Right forelimb (tissue), 1 donor: Measurements from ENCODE around the gene DTX1.

Source experiments
- DNase-seq: peaks from one replicate; pipeline ENCODE4 v3.0.0-alpha.2; 2018

The DTX1 gene

DNA sequence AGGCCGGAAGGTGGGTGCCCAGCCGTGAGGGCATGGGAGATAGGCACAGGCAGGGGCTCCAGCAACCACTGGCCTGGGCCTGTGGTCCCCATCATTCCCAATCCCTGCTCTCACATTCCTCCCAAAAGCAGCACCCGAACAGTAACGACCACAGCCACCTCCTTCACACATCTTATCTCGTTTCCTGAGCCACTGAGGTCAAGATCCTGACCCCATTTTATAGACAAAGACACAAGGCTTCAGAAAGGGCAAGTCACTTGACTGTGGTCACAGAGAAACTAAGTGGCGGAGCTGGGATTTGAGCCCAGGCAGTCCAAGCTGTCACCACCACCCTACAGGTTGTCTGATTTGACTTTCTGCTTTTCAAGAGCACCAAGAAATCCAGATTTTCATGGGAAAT lies 38.9 kb downstream of the DTX1 start:
- DNase-seq, result no peak

DNA sequence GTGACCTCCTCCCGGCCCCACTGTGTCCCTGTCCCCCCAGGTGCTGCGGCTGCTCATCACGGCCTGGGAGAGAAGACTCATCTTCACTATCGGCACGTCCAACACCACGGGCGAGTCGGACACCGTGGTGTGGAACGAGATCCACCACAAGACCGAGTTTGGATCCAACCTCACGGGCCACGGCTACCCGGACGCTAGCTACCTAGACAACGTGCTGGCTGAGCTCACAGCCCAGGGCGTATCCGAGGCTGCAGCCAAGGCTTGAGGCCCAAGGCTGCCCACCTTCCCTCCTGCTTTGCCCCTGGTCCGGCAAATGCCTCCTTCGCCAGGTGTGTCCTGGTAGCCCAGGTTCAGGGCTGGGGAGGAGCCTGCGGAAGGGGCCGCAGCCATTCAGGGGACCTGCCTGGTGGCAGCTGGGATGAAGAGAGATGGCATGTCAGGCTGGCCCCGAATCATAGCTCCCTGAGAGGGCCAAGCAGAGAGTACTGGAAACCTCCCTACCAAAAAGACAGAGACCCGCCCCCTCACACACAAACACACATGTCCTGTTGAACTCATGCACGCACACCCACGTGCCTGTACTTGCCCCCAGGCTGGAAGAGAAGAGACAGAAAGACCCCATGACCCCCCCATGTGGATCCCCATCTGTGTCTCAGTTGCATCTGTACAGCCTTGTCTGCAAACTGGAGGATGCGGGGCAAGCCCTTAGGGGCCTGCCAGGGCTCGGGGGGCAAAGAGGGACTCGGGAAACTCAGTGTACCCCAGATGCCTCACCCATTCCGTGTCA lies 40.3 kb downstream of the DTX1 start:
- no peak for DNase-seq

GRCh38 chr12:113097716-113098440 lies 41.3 kb downstream of the DTX1 start:
- no peak for DNase-seq

GRCh38 chr12:113098441-113099028 lies 42.0 kb downstream of the DTX1 start:
- DNase-seq, result peak; percentile 70

GRCh38 chr12:113099364-113099763 lies 42.8 kb downstream of the DTX1 start:
- no peak for DNase-seq

GRCh38 chr12:113099764-113100163 lies 43.2 kb downstream of the DTX1 start:
- no peak for DNase-seq

DNA sequence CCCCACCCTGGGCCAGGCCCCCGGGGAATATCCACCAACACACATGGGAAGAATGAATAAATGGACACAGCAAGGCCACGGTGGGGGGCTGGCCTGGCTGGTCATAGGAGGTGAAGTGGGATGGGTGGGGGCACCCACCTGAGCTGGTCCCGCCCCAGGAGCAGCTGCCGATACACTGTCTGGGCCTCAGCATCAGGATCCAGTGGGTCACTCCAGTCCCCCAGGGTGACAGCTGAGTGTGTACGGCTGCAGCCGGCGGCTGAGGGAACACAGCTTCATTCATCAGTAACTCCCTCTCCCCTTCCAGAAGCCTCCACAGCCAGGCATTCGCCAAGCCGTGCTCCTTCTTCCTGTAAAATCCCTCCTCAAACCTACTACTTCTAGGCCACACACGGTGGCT lies 45.2 kb downstream of the DTX1 start:
- no peak for DNase-seq

GRCh38 chr12:113102811-113103210 lies 46.3 kb downstream of the DTX1 start:
- no peak for DNase-seq

DNA sequence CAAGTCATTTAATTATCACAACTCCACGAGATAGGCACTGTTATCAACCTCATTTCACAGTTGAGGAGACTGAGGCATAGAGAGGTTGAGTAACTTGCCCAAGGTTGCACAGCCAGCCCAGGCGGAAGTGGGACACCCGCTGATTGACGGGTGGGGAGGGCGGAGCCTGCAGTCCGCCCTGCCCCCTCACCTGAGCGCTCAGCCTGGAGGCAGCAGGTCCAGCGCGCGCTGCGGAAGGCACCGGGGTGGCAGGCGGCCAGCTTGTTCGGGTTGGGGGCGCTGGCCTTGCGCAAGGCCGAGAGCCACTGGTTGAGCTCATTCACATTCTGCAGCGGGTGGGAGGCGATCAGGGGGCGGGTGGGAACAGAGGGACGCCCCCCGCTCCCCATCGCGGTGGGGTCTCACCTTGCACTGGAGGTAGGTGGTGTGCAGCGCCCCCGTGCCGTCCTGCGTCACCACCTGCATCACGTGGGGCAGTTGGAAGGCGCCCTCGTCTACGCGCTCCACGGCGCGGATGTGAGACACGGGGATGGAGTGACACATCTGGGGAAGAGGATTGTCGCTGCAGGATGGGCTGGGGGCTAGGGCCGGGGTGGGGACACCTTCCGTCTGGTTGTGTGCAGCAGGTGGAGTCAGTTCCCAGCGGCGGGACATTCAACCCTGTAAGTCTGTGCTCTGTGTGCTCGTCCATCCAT lies 47.4 kb downstream of the DTX1 start:
- no peak for DNase-seq

GRCh38 chr12:113104953-113105510 lies 48.5 kb downstream of the DTX1 start:
- no peak for DNase-seq

- DNase-seq, result no peak
Observed at GRCh38 chr12:113105606-113106271, 49.2 kb downstream of the DTX1 start.

- no peak for DNase-seq
Observed at GRCh38 chr12:113106361-113106760, 49.8 kb downstream of the DTX1 start.

GRCh38 chr12:113108308-113108707 lies 51.8 kb downstream of the DTX1 start:
- DNase-seq, result no peak

- DNase-seq, result no peak
Observed at GRCh38 chr12:113109360-113109759, 52.8 kb downstream of the DTX1 start.

- DNase-seq, result no peak
Observed at GRCh38 chr12:113109872-113110599, 53.5 kb downstream of the DTX1 start.

- DNase-seq, result no peak
Observed at GRCh38 chr12:113111247-113111646, 54.7 kb downstream of the DTX1 start.

GRCh38 chr12:113112043-113112899 lies 55.7 kb downstream of the DTX1 start:
- no peak for DNase-seq

DNA sequence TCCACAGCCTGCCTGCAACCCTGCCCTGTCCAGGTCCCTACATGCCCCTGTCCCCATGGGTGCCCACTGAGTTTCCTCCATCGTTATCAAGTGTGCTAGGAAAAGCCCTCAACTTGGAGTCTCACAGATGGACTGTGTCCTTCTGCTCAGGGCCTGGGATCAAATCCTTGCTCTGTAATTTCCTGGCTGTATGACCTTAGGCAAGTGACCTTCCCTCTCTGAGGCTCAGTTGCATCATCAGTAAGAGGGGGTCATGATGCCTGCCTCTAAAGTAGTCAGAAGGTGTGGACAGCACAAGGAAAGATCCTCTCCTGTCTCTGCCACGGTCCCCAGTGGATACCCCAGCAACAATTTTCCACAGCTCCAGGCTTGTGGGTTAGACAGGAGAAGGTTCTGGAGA lies 56.9 kb downstream of the DTX1 start:
- DNase-seq, result no peak

DNA sequence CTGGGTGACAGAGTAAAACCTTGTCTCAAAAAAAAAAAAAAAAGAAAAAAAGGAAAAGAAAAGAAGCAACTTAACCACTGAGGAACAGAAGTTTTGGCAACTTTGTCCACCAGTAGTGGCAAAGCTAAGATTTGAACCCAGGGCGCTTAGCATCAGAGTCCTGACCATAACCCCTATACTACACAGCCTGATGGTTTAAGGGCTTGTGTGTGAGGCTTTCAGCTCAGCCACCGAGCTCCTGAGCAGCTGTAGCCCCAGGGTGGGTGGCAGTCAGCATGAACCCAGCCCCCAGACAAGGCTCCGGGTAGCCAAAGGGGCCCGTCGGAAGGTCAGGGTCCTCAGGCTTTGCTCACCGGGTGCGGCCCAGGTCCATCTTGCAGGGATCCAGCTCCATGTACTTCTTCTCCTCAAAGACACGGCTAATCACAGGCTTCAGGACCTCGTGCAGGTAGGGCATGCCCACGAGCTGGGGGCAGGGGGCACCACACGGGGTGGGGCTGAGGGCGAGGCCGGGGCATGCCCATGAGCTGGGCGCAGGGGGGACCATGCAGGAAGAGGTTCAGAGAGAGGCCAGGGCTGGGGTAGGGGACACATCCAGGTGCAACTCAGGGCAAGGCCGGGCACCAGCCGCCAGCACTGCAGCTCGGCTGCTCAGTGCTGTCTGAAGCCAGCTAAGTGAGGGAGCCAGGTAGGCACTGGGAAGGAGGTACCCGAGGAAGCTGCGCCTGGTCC lies 58.1 kb downstream of the DTX1 start:
- no peak for DNase-seq
